Stimulated activated CD8-positive, alpha-beta memory T cell treated with anti-CD3 and anti-CD28 coated beads, Interleukin-7, amount 100 ng/mL, for 24 hours (primary cell): ENCODE measurements around the gene SKI.
"Not testable (repeated sequence)": the region's sequence is repeated elsewhere in the genome, so short reads cannot be mapped to it uniquely, and the experiment has no call there.

Source experiments
- DNase-seq: peaks from one replicate; pipeline ENCODE4 v3.0.0-alpha.2; 2020; ENCODE audit warnings: low read depth

Gene SKI

GRCh38 chr1:2320760-2321667 lies 92.9 kb downstream of the SKI start:
- no peak for DNase-seq

- DNase-seq: no peak
These were observed 94.0 kb downstream of the SKI start for GRCh38 chr1:2322065-2322571.

GRCh38 chr1:2322581-2323211 lies 94.6 kb downstream of the SKI start:
- no peak for DNase-seq

- DNase-seq: no peak
These were observed 95.4 kb downstream of the SKI start for GRCh38 chr1:2323451-2323974.

DNA sequence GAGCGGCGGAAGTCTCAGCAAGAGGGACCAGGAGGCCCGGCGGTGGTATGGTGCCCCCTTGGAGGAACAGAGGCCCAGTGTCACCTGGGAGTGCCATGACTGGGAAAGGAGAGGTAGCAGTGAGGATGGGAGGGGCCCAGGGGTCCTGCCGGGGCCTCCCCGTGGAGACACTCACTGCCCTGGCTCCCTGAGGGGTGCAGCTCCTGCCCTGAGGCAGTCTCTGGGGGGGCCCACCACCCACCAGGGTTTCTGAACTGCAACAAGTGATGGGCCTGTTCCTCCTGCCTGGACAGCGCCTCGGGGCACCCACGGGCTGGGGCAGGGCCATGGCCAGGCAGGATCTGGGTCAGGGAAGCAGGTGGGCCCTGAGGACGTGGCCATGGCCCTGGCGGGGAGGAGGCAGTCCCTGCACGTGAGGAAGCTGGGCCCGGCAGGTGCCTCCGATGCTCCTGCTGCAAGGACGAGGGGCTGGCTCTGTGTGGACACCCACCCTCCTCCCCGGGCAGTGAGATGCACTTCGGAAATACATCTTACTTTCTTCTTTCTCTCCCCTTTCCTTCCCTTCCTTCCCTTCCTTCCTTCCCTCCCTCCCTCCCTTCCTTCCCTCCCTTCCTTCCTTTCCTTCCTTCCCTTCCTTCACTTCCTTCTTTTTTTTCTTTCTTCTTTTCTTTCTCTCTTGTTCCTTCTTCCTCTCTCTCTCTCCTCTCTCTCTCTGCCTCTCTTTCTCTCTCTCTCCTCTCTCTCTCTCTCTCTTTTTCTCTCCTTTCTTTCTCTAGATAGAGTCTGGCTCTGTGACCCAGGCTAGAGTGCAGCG lies 96.6 kb downstream of the SKI start:
- DNase-seq: no peak

DNA sequence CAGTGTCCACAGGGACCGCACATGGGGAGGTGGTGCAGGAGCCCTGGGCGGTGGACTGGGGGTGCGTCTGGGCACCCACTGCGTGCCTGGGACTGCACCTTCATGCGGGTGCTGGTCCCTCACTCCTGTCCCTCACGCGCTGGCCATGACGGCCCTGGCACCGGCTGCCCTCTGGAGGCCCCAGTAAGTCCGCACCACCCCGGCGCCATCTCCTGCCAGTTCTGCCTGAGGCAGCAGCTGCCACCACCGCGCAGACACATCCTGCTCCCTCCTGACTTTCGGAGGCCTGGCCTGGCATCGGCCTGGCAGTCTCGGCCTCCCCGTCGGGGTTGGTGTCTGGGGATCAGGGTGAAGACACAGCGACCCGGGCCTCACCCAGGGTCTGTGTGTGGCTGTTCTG lies 98.4 kb downstream of the SKI start:
- DNase-seq: no peak

DNA sequence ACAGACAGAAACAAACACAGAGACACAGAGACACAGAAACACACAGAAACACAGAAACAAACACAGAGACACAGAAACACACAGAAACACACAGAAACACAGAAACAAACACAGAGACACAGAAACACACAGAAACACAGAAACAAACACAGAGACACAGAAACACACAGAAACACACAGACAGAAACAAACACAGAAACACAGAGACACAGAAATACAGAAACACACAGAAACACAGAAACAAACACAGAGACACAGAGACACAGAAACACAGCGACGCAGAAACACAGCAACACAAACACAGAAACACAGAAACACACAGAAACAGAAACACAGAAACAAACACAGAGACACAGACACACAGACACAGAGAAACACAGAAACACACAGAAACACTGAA lies 99.0 kb downstream of the SKI start:
- not testable (repeated sequence) for DNase-seq

DNA sequence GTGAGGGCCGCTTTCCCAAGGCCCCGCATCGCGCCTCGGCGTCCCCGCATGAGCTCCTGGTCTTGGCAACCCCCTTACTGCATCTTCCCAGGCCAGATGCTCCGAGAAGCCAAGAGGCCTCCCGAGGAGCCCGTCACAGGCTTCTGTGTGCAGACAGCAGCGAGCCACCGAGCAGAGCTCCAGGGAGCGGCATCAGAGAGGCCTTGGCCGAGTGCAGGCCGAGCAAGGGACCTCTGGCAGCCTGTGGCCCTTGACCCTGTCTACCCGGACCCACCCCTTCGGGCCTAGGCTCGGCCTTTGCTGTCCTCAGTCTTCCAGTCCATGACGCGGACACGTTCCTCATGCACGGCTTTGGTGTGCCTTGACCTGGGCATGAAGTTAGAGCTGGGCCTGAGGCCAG lies 99.7 kb downstream of the SKI start:
- DNase-seq: no peak

DNA sequence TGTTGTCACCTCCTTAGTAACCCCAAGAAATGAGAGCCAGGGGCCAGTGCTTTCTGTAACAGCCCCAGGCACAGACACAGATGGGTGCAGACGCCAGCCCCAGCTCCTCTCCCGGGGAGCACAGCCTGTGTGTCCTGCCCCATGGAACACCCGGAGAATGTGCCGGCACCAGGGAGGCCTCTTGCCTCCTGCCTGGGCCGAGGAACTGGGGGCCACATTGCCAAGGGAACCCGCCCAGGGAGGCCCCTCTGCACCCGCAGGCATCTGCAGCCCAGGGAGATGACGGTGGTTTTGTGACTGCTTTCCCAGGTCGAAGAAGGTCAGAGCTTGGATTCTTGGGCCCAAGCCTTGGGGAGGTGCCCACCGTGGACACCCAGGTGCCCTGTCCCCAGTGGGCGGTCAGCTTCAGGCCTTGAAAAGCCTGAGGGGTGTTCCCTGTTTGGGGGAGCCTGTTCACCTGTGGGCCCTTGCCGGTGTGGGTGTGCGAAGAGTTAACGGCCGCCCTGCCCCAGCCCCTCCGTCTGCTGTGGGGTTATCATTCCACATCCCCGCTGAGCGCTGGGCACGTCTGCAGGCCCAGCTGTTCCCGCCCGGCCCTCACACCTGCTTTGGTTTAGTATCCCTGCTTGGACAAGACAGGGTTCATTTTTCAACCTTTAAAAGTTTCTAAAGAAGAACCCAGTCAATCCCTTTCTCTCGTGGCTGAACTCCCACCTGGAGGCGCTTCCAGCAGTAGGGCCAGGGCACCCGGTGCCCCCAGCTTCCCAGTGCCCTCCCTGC lies 100.7 kb downstream of the SKI start:
- no peak for DNase-seq

GRCh38 chr1:2330035-2330434 lies 101.9 kb downstream of the SKI start:
- DNase-seq: no peak

DNA sequence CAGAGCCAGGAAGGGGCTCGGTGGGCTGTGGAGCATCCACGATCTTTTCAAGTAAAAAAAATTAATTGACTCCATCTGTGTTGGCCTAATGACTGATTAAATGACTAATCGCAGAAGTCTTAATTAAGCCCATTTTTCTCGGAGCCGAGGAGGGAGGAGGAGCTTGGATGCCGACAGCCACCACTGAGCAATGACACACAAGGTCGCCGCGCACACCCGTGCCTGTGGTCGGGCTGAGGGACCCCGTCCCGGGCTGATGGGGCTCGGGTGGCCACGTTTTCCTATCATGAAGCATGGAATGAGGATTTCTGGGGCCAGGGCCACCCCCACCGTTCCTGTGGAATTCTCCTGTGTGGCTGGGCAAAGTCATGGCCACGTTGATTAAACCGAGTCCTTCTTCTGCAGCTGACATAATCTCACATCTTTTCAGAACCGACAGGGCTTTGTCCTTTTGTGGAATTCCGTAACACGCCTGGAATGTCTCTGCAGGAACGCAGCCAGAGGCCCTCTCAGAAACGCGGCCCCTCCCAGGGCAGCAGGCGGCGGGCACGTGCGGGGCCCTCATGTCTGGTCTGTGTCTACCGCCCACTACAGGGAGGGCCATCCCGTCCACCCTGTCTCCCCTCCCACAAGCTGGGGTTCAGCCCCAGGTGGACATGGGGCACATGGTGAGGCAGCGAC lies 102.5 kb downstream of the SKI start:
- DNase-seq: no peak

- no peak for DNase-seq
These were observed 103.1 kb downstream of the SKI start for GRCh38 chr1:2331200-2331544.

GRCh38 chr1:2331580-2331979 lies 103.5 kb downstream of the SKI start:
- DNase-seq: not testable (repeated sequence)

DNA sequence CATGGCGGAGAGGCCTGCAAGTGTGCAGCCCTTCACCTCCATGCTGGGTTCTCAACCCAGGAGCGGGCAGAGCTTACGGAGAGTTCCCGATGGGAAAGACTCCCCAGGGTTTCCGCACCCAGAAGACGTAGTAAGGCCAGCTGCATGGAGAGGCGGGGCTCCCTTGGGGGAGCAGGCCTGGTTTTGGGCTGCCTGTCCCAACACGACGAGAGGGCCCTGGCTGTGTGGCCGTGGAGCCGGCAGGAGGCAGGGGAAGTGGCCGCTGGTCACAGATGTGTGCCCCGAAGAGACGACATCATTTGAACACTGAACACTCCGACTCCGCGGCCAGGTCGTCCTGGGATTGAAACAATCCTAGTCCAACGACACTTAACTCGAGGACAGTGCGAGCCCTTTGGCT lies 106.2 kb downstream of the SKI start:
- DNase-seq: no peak

- DNase-seq: no peak
These were observed 106.9 kb downstream of the SKI start for GRCh38 chr1:2334883-2335534.

- DNase-seq: no peak
These were observed 107.8 kb downstream of the SKI start for GRCh38 chr1:2335721-2336455.

DNA sequence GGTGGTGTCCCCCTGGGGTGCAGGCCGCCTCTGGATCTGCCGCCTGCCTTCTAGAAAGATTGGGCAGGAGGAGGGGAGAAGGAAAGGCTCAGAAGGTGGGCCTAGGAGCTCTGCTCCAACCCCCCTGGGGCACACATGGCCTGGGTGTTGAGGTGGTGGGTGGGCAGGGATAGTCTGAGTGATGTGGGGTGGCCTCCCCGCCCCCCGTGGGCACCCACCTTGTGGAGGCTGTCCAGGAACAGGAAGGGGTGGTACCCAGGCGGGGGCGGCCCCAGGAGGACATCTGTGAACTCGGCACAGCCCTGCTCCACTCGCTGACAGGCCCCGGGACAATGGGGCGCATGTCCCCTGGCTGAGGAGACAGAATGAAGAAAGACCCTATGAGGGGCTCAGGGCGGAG lies 108.4 kb downstream of the SKI start:
- no peak for DNase-seq

DNA sequence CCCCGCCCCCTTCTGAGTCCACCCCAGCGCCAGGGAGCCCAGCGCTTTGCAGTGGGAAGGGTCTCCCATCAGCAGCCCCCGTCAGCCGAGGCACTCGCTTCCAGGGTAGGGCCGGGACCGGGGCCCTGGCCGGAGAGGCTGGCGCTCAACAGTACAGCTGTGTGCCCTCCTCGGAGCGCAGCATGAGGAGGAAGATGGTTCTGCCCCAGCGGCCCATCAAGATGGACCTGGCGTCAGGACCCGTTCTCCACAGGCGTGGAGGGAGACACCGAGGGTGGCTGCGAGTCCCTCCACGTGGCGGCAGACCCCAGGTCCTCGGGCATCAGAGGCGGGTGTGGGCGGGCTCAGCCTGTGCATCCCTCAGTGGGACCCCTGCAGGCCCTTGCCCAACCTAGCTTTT lies 109.0 kb downstream of the SKI start:
- no peak for DNase-seq

GRCh38 chr1:2337501-2337900 lies 109.4 kb downstream of the SKI start:
- no peak for DNase-seq
